GM18511 (cell line): ENCODE results near the gene RPS18.

Experiments used
- ATAC-seq: cut with Tn5 transposase; IDR thresholded peaks from one replicate; pipeline ENCODE4 v1.9.1; 2021; ENCODE audit warnings: mild to moderate bottlenecking, moderate library complexity; ENCODE audit not compliant: unreplicated experiment

The RPS18 gene

GRCh38 chr6:33314515-33314942 lies 42.7 kb downstream of the RPS18 start:
- no peak for ATAC-seq

DNA sequence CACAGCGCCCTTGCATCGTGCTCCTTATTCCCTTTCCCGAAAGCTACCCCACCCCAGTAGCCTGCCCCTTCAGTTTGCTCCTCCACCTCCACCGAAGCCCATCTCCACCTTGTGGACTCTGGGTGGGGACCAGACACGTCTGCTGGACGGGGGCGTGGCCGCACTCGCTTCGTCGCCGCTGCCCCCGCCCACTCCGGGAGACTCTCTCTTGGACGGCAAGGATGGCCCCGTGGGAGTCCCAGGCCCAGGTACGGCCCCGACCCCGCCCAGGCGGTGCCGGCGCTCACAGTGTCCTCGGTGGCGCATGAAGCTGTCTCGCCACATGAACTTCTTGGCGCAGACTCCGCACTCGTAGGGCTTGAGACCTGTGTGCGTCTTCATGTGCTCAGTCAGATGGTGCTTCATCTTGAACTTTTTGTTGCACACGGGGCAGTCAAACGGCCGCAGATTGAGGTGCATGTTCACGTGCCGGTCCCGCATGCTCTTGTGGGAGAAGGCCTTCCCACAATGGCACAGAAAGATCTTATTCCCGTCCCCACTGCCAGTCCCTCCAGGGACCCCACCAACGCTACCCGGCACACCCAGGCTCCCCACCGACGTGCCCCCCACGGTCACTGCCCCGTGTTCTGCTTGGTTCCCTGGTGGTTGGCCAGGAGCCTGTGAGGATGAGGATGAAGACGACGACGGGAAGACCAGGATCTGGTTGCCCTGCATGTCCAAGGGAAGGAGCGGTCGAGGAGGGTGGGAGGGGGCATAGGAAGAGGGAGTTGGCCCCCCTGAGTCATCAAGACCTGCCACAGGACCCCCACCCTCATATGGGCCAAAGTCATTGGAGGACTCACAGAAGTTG lies 43.3 kb downstream of the RPS18 start:
- no peak for ATAC-seq

DNA sequence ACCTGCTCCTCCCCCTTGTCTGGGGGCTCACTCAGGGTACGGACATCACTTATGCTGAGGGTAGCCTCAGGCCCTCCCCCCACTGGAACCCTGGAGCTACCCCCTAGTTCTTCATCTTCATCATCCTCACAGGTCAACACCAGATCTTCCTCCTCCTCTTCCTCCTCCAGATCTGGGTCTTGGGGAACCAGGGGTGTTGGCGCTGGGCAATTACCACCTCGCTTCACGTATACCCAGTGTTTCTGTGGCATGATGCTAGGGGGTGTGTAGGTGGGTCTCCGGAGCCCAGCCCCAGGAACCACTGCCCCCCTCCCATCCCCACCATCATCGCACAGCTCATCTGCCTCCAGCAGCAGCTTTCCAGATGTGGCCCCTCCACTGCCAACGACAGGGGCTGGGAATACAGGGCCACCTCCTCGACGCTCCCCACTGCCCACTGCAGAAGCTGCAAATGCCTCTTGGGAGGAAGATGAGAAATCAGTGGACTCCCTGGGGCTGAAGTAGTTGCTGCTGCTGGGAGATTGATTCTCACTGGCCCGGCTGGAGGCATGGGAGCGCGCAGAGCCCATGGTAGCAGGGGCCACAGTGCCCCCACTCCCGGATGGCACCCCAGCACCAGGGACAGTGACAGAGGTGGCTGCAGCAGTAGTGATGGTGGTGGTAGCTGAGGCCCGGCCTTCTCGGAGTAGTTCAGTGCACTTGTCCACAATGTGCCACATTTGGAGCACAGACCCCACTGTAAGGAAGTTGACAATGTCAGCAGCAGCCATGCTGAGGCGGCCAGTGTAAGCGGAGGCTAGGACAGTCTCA lies 44.1 kb downstream of the RPS18 start:
- no peak for ATAC-seq

DNA sequence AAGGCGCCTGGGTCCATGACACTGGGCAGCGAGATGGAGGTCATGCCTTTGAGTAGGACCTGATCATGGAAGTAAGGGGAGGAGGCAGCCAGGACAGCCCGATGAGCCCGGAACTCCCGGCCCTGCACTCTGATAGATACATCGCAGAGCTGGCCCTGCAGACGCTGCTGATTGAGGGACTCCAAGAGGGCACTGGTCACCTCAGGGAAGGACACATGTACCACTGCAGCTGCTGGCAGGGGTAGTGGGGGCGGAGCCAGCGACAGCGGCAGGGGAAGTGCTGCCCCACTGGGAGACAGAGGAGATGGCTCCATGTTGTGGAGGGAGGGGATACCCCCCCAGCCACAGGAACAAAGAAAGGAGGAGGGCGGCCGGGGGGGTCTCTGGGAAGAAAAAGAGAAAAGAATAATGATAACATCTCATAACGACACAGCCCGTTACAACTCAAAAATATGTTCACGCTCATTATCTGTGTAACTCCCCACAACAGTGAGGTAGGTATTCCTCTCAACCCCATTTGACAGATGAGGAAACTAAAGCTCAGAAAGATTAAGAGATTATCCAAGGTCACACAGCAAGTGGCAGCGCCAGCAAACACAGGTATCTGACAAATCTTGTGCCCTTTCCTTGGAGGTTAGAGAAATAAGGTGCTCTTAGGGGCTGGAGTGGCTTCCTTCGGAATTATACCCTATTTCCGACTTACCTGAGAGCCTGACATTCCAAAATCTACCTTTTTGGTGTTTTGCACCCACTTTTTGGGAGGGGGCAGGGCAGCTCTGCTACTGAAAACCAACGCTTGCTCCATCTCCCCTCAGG lies 44.9 kb downstream of the RPS18 start:
- ATAC-seq, result no peak

GRCh38 chr6:33317419-33317668 lies 45.5 kb downstream of the RPS18 start:
- ATAC-seq, result no peak

GRCh38 chr6:33317669-33318425 lies 46.0 kb downstream of the RPS18 start, which contains the start of gene ZBTB22:
Gene ZBTB22 (minus strand): TSS chr6:33317744. CDS start chr6:33316916, 828 bp downstream.
- ATAC-seq, result peak; percentile 54

DNA sequence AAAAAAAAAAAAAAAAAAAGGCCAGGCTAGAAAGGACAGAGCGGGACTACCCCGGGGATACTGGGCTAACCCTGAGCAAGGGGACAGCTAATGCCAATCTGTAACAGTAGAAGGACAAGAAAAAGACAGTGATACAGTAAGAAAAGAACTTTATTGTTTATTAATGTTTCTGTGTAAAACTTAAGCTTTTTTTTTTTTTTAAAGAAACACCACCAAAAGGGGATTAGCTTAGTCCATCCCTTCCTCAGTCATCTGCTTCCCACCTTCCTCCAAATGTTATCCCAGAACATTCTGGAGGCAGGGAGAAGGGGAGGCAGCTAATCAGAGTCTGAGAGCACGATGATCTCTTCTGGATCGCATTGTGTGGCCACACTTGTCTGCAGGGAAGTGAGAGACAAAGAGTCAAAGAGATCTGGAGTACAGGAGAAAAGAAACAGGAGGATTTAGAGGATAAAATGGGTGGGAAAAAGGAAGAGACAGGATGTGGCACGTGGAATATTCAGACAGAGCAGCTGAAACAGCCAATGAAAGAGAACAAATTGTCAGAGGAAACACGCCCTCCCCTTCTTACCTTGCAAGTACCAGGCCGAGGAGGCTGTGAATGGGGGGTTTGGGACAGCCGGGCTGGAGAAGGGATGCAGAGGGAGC lies 46.7 kb downstream of the RPS18 start:
- no peak for ATAC-seq

DNA sequence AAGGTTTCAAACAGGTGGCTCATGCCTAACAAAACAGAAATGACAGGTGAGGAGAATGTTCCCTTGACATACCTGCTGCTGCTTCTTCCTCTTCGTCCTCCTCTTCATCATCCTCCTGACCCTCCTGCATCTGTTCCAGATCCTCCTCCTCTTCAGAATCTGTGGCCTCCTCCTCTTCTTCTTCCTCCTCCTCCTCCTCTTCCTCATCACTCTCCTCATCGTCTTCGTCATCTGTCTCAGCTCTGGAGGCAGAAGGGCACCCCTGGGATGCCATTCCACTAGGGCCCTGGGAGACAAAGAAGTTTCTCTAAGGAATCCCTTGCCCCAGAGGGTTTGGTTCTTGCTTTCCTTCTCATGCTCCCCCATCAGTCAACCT lies 48.1 kb downstream of the RPS18 start:
- ATAC-seq, result no peak

GRCh38 chr6:33320315-33321181 lies 48.7 kb downstream of the RPS18 start:
- no peak for ATAC-seq

DNA sequence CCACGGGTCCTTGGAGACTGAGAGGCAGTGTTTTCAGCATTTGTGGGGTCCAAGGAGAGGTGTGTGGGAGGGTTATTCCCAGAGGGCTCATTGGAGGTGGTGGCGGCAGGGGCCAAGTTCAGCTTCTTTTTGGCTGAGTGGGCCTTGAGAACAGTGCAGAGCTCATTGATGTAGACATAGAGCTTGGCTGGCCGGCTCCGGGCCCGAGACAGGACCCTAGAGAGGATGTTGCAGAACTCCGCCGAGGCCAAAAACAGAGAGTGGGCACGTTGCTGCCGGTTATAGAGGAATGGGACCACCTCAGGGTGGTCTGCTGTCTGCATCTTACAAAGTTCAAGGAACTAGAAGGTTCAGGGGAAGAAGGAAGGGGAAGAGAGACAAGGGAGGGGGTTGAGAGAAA lies 49.4 kb downstream of the RPS18 start:
- ATAC-seq, result no peak

DNA sequence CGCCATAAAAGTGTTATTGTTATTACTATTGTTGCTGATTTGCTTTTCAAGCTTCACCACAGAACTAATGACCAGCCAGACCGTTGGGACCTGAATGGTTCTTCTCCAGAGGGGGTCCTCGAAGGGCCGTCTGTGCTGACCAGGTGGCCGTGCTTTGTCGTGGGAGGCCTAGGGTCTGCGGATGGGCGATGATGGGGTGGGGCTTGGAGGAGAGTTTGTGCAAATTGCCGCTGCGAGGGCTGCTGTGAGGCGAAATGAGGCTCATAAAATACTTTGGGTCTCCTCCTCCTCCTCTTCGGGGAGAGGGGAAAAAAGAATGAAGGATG lies 51.7 kb downstream of the RPS18 start:
- no peak for ATAC-seq

GRCh38 chr6:33324125-33324524 lies 52.2 kb downstream of the RPS18 start:
- no peak for ATAC-seq
